ENCODE data around the gene GH1. TPM values are rescaled to one million over a fixed set of nuclear protein-coding genes. Genes with fewer than 3 reads are reported as not detected.
A peak's percentile ranks its signal among the peaks of the same experiment; 100 is the strongest.
"Not testable (repeated sequence)": the region's sequence is repeated elsewhere in the genome, so short reads cannot be mapped to it uniquely, and the experiment has no call there.

The GH1 gene
- total and polyA plus RNA-seq, 2 experiments from 2014 or later, result not detected

DNA sequence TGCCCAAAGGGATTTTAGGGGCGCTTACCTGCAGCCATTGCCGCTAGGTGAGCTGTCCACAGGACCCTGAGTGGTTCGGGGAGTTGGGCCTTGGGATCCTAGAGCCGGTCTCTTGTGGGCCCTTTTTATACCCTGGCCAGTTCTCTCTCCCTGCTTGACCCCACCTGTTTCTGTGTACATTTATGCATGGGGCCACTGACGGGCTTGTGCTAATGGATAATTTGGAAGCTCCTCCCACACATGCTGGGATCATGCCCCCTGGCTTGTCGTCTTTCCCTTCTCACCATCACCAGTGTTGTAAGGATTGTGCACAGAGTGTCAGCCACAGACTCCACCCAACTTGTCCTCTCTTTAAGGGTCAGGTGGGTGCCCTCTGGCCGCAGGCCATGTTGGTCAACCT lies 45.1 kb downstream of the GH1 start, which contains the start of gene CSH2:
CSH2 (minus strand) TSS at position 101 of the 400 bp plus-strand sequence; CDS start at position 38, 63 bp downstream.
- not testable (repeated sequence) for H3K4me3 ChIP-seq; H3K36me3 ChIP-seq; DNase-seq (ENCODE audit: low read depth in 1 of 2, low spot score in 1 of 2); H3K4me1 ChIP-seq (ENCODE audit: low read depth); H3K27me3 ChIP-seq; H3K9me3 ChIP-seq (ENCODE audit: low read depth); H3K27ac ChIP-seq

DNA sequence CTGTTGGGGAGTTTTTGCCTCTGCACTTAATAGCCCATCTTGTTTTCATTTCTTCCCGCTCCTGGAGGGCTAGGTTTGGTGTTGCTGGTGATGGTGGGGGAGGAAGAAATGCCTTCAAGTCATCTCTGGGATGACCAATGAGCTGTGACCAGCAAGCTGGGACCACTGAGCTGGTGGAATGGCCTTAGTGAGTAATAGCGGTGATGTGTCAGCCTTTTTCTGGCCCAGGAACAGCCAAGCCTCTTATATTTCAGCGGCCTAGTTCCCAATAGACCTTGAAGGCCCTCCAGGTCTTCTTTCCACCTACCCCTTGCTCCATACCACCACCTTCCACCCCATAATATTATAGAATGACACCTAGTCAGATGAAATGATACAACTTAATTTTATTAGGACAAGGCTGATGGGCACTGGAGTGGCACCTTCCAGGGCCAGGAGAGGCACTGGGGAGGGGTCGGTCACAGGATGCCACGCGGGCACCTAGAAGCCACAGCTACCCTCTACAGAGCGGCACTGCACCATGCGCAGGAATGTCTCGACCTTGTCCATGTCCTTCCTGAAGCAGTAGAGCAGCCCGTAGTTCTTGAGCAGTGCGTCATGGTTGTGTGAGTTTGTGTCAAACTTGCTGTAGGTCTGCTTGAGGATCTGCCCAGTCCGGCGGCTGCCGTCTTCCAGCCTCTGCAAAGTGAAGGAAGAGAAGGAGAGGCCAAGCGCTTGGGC lies 46.8 kb downstream of the GH1 start:
- not testable (repeated sequence) for H3K27ac ChIP-seq; DNase-seq (ENCODE audit: low read depth in 1 of 2, low spot score in 1 of 2); H3K27me3 ChIP-seq; H3K9me3 ChIP-seq (ENCODE audit: low read depth); H3K4me3 ChIP-seq; H3K4me1 ChIP-seq (ENCODE audit: low read depth); H3K36me3 ChIP-seq

DNA sequence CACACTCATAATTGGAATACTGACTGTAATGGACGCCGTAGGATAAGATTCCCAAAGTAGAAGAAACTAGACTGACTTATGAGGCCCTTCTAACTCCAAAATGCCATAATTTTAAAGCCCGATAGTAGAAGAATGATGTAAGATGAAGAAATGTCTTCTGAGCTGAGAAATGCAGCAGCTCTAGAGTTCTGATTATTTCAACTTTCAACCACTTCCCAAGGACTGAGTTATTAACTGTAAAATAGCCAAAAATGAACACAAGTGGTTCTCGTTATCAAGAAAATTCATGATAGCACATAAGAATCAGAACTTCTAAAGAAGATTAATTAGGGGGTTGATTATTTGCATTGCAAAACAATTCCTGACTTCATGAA lies 48.4 kb downstream of the GH1 start:
- H3K27ac ChIP-seq; H3K4me1 ChIP-seq (ENCODE audit: low read depth); DNase-seq (ENCODE audit: low read depth in 1 of 2, low spot score in 1 of 2); H3K27me3 ChIP-seq; H3K4me3 ChIP-seq; H3K9me3 ChIP-seq (ENCODE audit: low read depth); H3K36me3 ChIP-seq: not testable (repeated sequence)

DNA sequence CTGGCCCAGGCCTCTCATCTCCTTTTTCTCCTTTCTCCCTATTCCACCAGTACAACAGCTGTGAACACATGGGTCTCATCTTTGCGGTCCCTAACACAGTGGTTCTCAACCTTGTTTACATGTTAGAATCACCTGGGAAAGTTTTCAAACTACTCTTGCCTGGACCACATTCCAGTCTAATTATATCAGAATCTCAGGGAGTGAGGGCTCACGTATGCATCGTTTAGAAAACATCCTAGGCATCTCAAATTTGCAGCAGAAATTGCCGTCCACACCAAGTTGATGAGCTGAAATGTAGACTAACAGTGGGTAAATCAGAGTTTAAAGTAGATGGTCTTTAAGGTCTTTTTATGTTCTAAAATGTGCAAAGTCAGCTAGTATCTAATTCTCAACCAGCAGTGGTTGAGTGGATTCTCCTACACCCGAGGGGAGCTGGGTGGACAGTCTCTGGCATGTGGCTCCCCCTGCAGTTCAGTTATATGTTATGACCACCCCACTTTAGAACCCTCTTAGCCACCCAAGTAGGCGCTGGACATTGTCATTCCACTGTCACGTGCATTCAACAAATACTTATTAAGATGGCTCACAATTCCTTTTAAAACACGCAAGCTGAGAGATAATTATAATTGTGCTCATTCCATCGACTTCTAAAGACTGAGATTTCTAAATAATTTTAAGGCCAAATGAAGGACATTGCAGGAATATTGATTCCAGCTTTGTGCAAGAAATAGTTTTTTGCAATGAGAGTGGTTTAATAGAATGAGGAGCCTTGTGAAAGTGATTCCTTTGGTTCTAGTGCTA lies 48.9 kb downstream of the GH1 start:
- not testable (repeated sequence) for H3K36me3 ChIP-seq

More for the DNA sequence above, 48.9 kb downstream of the GH1 start:
- H3K4me3 ChIP-seq; H3K4me1 ChIP-seq (ENCODE audit: low read depth); H3K27ac ChIP-seq; H3K27me3 ChIP-seq; H3K9me3 ChIP-seq (ENCODE audit: low read depth): not testable (repeated sequence)
- DNase-seq (ENCODE audit: low read depth in 1 of 2, low spot score in 1 of 2), result peak; percentile 12 to 14
- TF ChIP-seq, protein P1, sequence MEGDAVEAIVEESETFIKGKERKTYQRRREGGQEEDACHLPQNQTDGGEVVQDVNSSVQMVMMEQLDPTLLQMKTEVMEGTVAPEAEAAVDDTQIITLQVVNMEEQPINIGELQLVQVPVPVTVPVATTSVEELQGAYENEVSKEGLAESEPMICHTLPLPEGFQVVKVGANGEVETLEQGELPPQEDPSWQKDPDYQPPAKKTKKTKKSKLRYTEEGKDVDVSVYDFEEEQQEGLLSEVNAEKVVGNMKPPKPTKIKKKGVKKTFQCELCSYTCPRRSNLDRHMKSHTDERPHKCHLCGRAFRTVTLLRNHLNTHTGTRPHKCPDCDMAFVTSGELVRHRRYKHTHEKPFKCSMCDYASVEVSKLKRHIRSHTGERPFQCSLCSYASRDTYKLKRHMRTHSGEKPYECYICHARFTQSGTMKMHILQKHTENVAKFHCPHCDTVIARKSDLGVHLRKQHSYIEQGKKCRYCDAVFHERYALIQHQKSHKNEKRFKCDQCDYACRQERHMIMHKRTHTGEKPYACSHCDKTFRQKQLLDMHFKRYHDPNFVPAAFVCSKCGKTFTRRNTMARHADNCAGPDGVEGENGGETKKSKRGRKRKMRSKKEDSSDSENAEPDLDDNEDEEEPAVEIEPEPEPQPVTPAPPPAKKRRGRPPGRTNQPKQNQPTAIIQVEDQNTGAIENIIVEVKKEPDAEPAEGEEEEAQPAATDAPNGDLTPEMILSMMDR (IDR thresholded peaks at IDR 0.05; ENCODE audit: low read depth, low read length), result peak; percentile 25

Other genes starting within 250 kb of the GH1 start
- gene LIMD2, start 218.7 kb downstream of the GH1 start, total RNA-seq, result 58.8 and 76.3 TPM in 2 replicates
- gene LIMD2, start 218.7 kb downstream of the GH1 start, polyA plus RNA-seq, result 58.6 and 74.1 TPM in 2 replicates
- 22.7 and 30.3 TPM in 2 replicates for gene STRADA, start 177.0 kb downstream of the GH1 start, total RNA-seq
- gene STRADA, start 177.0 kb downstream of the GH1 start, polyA plus RNA-seq, result 43.2 and 53.1 TPM in 2 replicates
- gene CCDC47, start 145.2 kb downstream of the GH1 start, total RNA-seq, result 27.6 and 30.0 TPM in 2 replicates
- gene CCDC47, start 145.2 kb downstream of the GH1 start, polyA plus RNA-seq, result 54.7 and 56.5 TPM in 2 replicates
- gene DDX42, start 144.7 kb downstream of the GH1 start, total RNA-seq, result 49.0 and 91.0 TPM in 2 replicates
- gene DDX42, start 144.7 kb downstream of the GH1 start, polyA plus RNA-seq, result 58.1 and 71.6 TPM in 2 replicates
- 42.7 and 57.7 TPM in 2 replicates for gene PSMC5, start 91.4 kb downstream of the GH1 start, total RNA-seq
- gene PSMC5, start 91.4 kb downstream of the GH1 start, polyA plus RNA-seq, result 144 and 230 TPM in 2 replicates
- gene FTSJ3, start 91.2 kb downstream of the GH1 start, total RNA-seq, result 43.1 and 47.2 TPM in 2 replicates
- gene FTSJ3, start 91.2 kb downstream of the GH1 start, polyA plus RNA-seq, result 52.2 and 57.3 TPM in 2 replicates
- 39.2 and 67.6 TPM in 2 replicates for gene SMARCD2, start 76.2 kb downstream of the GH1 start, total RNA-seq
- gene SMARCD2, start 76.2 kb downstream of the GH1 start, polyA plus RNA-seq, result 40.3 and 45.4 TPM in 2 replicates
- gene CSH2, start 45.2 kb downstream of the GH1 start, total RNA-seq, result not detected in 2 replicates
- gene CSH2, start 45.2 kb downstream of the GH1 start, polyA plus RNA-seq, result not detected in 2 replicates
- not detected in 2 replicates for gene GH2, start 36.9 kb downstream of the GH1 start, total RNA-seq
- 0.35 TPM in 1 of 2 replicates, not detected in the other for gene GH2, start 36.9 kb downstream of the GH1 start, polyA plus RNA-seq
- gene CSH1, start 22.3 kb downstream of the GH1 start, total RNA-seq, result not detected in 2 replicates
- gene CSH1, start 22.3 kb downstream of the GH1 start, polyA plus RNA-seq, result not detected in 2 replicates
- not detected in 2 replicates for gene CSHL1, start 7.6 kb downstream of the GH1 start, total RNA-seq
- not detected in 2 replicates for gene CSHL1, start 7.6 kb downstream of the GH1 start, polyA plus RNA-seq
- not detected in 2 replicates for gene CD79B, start 13.5 kb upstream of the GH1 start, total RNA-seq
- gene CD79B, start 13.5 kb upstream of the GH1 start, polyA plus RNA-seq, result 0.23 TPM in 1 of 2 replicates, not detected in the other
- 0.63 and 0.78 TPM in 2 replicates for gene SCN4A, start 54.1 kb upstream of the GH1 start, total RNA-seq
- 0.49 TPM in 1 of 2 replicates, not detected in the other for gene SCN4A, start 54.1 kb upstream of the GH1 start, polyA plus RNA-seq
- gene PRR29, start 79.5 kb upstream of the GH1 start, total RNA-seq, result 2.9 and 3.6 TPM in 2 replicates
- gene PRR29, start 79.5 kb upstream of the GH1 start, polyA plus RNA-seq, result 1.7 and 4.9 TPM in 2 replicates
- not detected in 2 replicates for gene ICAM2, start 101.8 kb upstream of the GH1 start, total RNA-seq
- gene ICAM2, start 101.8 kb upstream of the GH1 start, polyA plus RNA-seq, result 1.1 and 2.3 TPM in 2 replicates
- 6.6 and 8.9 TPM in 2 replicates for gene ERN1, start 211.3 kb upstream of the GH1 start, total RNA-seq
- 12.4 and 17.9 TPM in 2 replicates for gene ERN1, start 211.3 kb upstream of the GH1 start, polyA plus RNA-seq

All from cardiac muscle cell (in vitro differentiated cells and primary cell).